Smooth muscle cell (in vitro differentiated cells): ENCODE results near the gene PPRC1. TPM values are rescaled to one million over a fixed set of nuclear protein-coding genes. Genes with fewer than 3 reads are reported as not detected.

ENCODE experiments used
- DNase-seq: peaks from one replicate; lab custom pipeline; 2025; ENCODE audit not compliant: unreplicated experiment; lab: John Stamatoyannopoulos, UW
- H2AFZ ChIP-seq: fragments of 200-600 bp; sonication (generic); 2 replicates; pipeline ENCODE4 v1.6.0; 2016; ENCODE audit warnings: antibody characterized with exemption, low read depth, mild to moderate bottlenecking
- H3F3A ChIP-seq: fragments of 200-600 bp; sonication (generic); 2 replicates; pipeline ENCODE4 v1.6.0; 2017; ENCODE audit warnings: antibody characterized with exemption, low read depth
- H3K27ac ChIP-seq: fragments of 200-600 bp; sonication (generic); 2 replicates; pipeline ENCODE4 v1.5.1; 2016; ENCODE audit warnings: low read depth, mild to moderate bottlenecking
- H3K27me3 ChIP-seq: fragments of 200-600 bp; sonication (generic); 2 replicates; pipeline ENCODE4 v1.6.1; 2016; ENCODE audit warnings: low read depth, mild to moderate bottlenecking
- H3K36me3 ChIP-seq: fragments of 200-600 bp; sonication (generic); 2 replicates; pipeline ENCODE4 v1.5.1; 2016; ENCODE audit warnings: low read depth
- H3K4me1 ChIP-seq: fragments of 200-600 bp; sonication (generic); 2 replicates; pipeline ENCODE4 v1.5.1; 2016; ENCODE audit warnings: low read depth
- H3K4me2 ChIP-seq: fragments of 200-600 bp; sonication (generic); 2 replicates; pipeline ENCODE4 v1.6.0; 2016; ENCODE audit warnings: mild to moderate bottlenecking
- H3K4me3 ChIP-seq: fragments of 200-600 bp; sonication (generic); 2 replicates; pipeline ENCODE4 v1.5.1; 2016; ENCODE audit warnings: mild to moderate bottlenecking
- H3K79me2 ChIP-seq: fragments of 200-600 bp; sonication (generic); 2 replicates; pipeline ENCODE4 v1.6.0; 2016; ENCODE audit warnings: low read depth, mild to moderate bottlenecking
- H3K9ac ChIP-seq: fragments of 200-600 bp; sonication (generic); 2 replicates; pipeline ENCODE4 v1.6.0; 2016; ENCODE audit warnings: low read depth
- H3K9me3 ChIP-seq: fragments of 200-600 bp; sonication (generic); replicated peaks from 2 replicates; pipeline ENCODE4 v1.5.1; 2016; ENCODE audit warnings: low read depth
- H4K20me1 ChIP-seq: fragments of 200-600 bp; sonication (generic); 2 replicates; pipeline ENCODE4 v1.6.0; 2016; ENCODE audit warnings: low read depth
- CTCF ChIP-seq: fragments of 200-600 bp; sonication (generic); IDR thresholded peaks from 2 replicates; pipeline ENCODE4 v1.5.1; 2017; ENCODE audit warnings: borderline replicate concordance, mild to moderate bottlenecking, antibody characterized with exemption; ENCODE audit not compliant: insufficient read depth, poor library complexity, severe bottlenecking
- WGBS: methylation state at CpG from one replicate; pipeline ENCODE4 v1.1.7; 2016; ENCODE audit warnings: low lambda C conversion rate; 5-methylcytosine and 5-hydroxymethylcytosine counted together
- polyA plus RNA-seq: library from polyadenylated mRNA; unstranded; fragments of >200 nt; fragmentation: Nextera tagmentation; extraction: Ambion mirVana; gene quantifications from 2 replicates; pipeline ENCODE4 v1.2.1, GENCODE V29; 2016
- total RNA-seq: library from RNA; depleted of rRNA; stranded (reverse); fragments of >200 nt; gene quantifications from 2 replicates; pipeline ENCODE4 v1.2.3, GENCODE V29; 2014

PPRC1 gene
- total and polyA plus RNA-seq, 2 experiments from 2014 or later = 36.0 to 38.1 TPM

GRCh38 chr10:102140913-102141540, 8.2 kb downstream of the PPRC1 start:
- Histone ChIP-seq H2AFZ (no peak overlapping the region), H3K4me3 (no peak overlapping the region), H3F3A (no peaks in the 10 kb centered on the region), H3K27ac (no peak overlapping the region), H3K9ac (no peak overlapping the region), H3K27me3 (no peaks in the 10 kb centered on the region), H4K20me1 (peaks cover 92% of the 10 kb centered on the region), H3K36me3 (no peaks in the 10 kb centered on the region), H3K4me2 (no peak overlapping the region), H3K79me2 (peaks cover 76% of the 10 kb centered on the region), H3K4me1 (peaks cover 9% of the 10 kb centered on the region), H3K9me3 (no peaks in the 10 kb centered on the region)
- no peak for DNase-seq
- 93% methylated on average over 5 of the region's 5 CpGs for WGBS
- no peak for TF ChIP-seq CTCF

- no peak for TF ChIP-seq CTCF
- Histone ChIP-seq H4K20me1 (peaks cover 89% of the 10 kb centered on the region), H3K27me3 (no peaks in the 10 kb centered on the region), H3K4me1 (peaks cover 3% of the 10 kb centered on the region), H3K27ac (no peak overlapping the region), H3K9me3 (no peaks in the 10 kb centered on the region), H3K4me3 (no peak overlapping the region), H3K9ac (no peak overlapping the region), H3K36me3 (no peaks in the 10 kb centered on the region), H2AFZ (no peak overlapping the region), H3K79me2 (peaks cover 70% of the 10 kb centered on the region), H3F3A (no peaks in the 10 kb centered on the region), H3K4me2 (no peak overlapping the region)
- DNase-seq = no peak
- 94% methylated on average over 4 of the region's 4 CpGs for WGBS
Observed at GRCh38 chr10:102141583-102142107, 8.8 kb downstream of the PPRC1 start.

- H4K20me1 ChIP-seq = peaks cover 62% of the 10 kb centered on the region
Observed at GRCh38 chr10:102146971-102147428, 14.2 kb downstream of the PPRC1 start.

More at GRCh38 chr10:102146971-102147428, 14.2 kb downstream of the PPRC1 start:
- H2AFZ ChIP-seq = no peak overlapping the region
- no peak overlapping the region for H3K27ac ChIP-seq
- no peak overlapping the region for H3K9ac ChIP-seq
- no peak overlapping the region for H3K4me3 ChIP-seq
- peaks cover 22% of the 10 kb centered on the region for H3F3A ChIP-seq
- TF ChIP-seq CTCF = no peak
- H3K79me2 ChIP-seq = peaks cover 22% of the 10 kb centered on the region
- WGBS = over 99% methylated on average over 17 of the region's 17 CpGs
- no peak for DNase-seq
- H3K36me3 ChIP-seq = peaks cover 9% of the 10 kb centered on the region
- H3K9me3 ChIP-seq = no peaks in the 10 kb centered on the region
- no peaks in the 10 kb centered on the region for H3K27me3 ChIP-seq
- no peaks in the 10 kb centered on the region for H3K4me1 ChIP-seq
- H3K4me2 ChIP-seq = no peak overlapping the region
